K562 (cell line): Measurements from ENCODE around the gene SCNN1A. TPM values are rescaled to one million over a fixed set of nuclear protein-coding genes. Genes with fewer than 3 reads are reported as not detected.

Source experiments
- ESRRA ChIP-seq: fragments of 450-650 bp; IDR thresholded peaks from 2 replicates; pipeline ENCODE4 v1.6.1; 2014; ENCODE audit warnings: low read depth, mild to moderate bottlenecking, moderate library complexity, borderline replicate concordance
- FOSL1 ChIP-seq: fragments of 200-800 bp; sonication (Bioruptor generic); conservative IDR thresholded peaks from 2 replicates; pipeline ENCODE4 v1.6.1; 2016; ENCODE audit warnings: missing genetic modification characterization, missing compliant biosample characterization
- GABPA ChIP-seq: fragments of 200-800 bp; sonication (Bioruptor generic); conservative IDR thresholded peaks from 2 replicates; pipeline ENCODE4 v1.6.1; 2016; ENCODE audit warnings: low read depth, missing genetic modification characterization, missing compliant biosample characterization
- HNRNPH1 ChIP-seq: fragments of 200-400 bp; formaldehyde crosslinking; optimal IDR thresholded peaks from 2 replicates; pipeline ENCODE3; 2017; ENCODE audit warnings: low read depth, mild to moderate bottlenecking, low read length, moderate library complexity
- HNRNPUL1 ChIP-seq: fragments of 200-400 bp; formaldehyde crosslinking; IDR thresholded peaks from 2 replicates; pipeline ENCODE4 v1.6.1; 2017; ENCODE audit warnings: low read length
- KLF16 ChIP-seq: IDR thresholded peaks from 2 replicates; pipeline ENCODE4 v1.6.1; 2016; ENCODE audit warnings: antibody characterized with exemption
- LCOR ChIP-seq: sonication (generic); formaldehyde crosslinking; IDR thresholded peaks from 2 replicates; pipeline ENCODE4 v1.8.0; 2022; ENCODE audit warnings: mild to moderate bottlenecking, missing genetic modification reagents
- MCM3 ChIP-seq: fragments of 450-650 bp; IDR thresholded peaks from 2 replicates; pipeline ENCODE4 v1.6.1; 2016
- NFRKB ChIP-seq: fragments of 450-650 bp; IDR thresholded peaks from 2 replicates; pipeline ENCODE4 v1.6.1; 2016; ENCODE audit warnings: low read depth
- NUFIP1 ChIP-seq: fragments of 450-650 bp; IDR thresholded peaks from 2 replicates; pipeline ENCODE4 v1.6.1; 2018; ENCODE audit not compliant: partially characterized antibody
- PHB2 ChIP-seq: fragments of 450-650 bp; IDR thresholded peaks from 2 replicates; pipeline ENCODE4 v1.6.1; 2017; ENCODE audit warnings: low read depth
- POLR2G ChIP-seq: fragments of 200-400 bp; formaldehyde crosslinking; IDR thresholded peaks from 2 replicates; pipeline ENCODE4 v1.6.1; 2017; ENCODE audit warnings: low read depth, mild to moderate bottlenecking, antibody characterized with exemption, low read length, moderate library complexity
- PTTG1 ChIP-seq: fragments of 450-650 bp; IDR thresholded peaks from 2 replicates; pipeline ENCODE4 v1.6.1; 2016; ENCODE audit warnings: low read depth, mild to moderate bottlenecking, missing genetic modification characterization, missing compliant biosample characterization
- PURB ChIP-seq: sonication (generic); formaldehyde crosslinking; IDR thresholded peaks from 2 replicates; pipeline ENCODE4 v1.9.0; 2021; ENCODE audit warnings: low read depth, mild to moderate bottlenecking, missing genetic modification reagents
- TCFL5 ChIP-seq: fragments of 250-450 bp; sonication (Bioruptor Pico); conservative IDR thresholded peaks from 2 replicates; pipeline ENCODE4 v1.6.1; 2021; ENCODE audit warnings: mild to moderate bottlenecking, moderate library complexity, matching md5 sums
- TFAM ChIP-seq: fragments of 250-450 bp; sonication (Bioruptor Pico); conservative IDR thresholded peaks from 2 replicates; pipeline ENCODE4 v1.5.0; 2021; ENCODE audit warnings: mild to moderate bottlenecking, moderate library complexity
- WHSC1 ChIP-seq: IDR thresholded peaks from one replicate; pipeline ENCODE4 v1.6.1; 2012; ENCODE audit warnings: low read length, control low read depth, inconsistent platforms
- XRCC4 ChIP-seq: IDR thresholded peaks from one replicate; pipeline ENCODE4 v1.6.1; 2011; ENCODE audit not compliant: insufficient read depth, insufficient read length; ENCODE audit errors: extremely low read depth
- ZBTB7A ChIP-seq: IDR thresholded peaks from 2 replicates; pipeline ENCODE4 v1.6.1; 2011; ENCODE audit warnings: low read depth, mild to moderate bottlenecking, low read length, moderate library complexity, borderline replicate concordance; ENCODE audit not compliant: control insufficient read depth
- ZNF146 ChIP-seq: IDR thresholded peaks from one replicate; pipeline ENCODE4 v1.6.1; 2018; ENCODE audit warnings: missing compliant biosample characterization; ENCODE audit not compliant: unreplicated experiment
- ZNF175 ChIP-seq: fragments of 200-800 bp; sonication (Bioruptor generic); IDR thresholded peaks from 2 replicates; pipeline ENCODE4 v1.6.1; 2016; ENCODE audit warnings: low read depth, mild to moderate bottlenecking, missing genetic modification characterization, missing compliant biosample characterization
- ZNF436 ChIP-seq: fragments of 250-450, 450-650 bp; sonication (Bioruptor Pico); formaldehyde crosslinking; IDR thresholded peaks from 2 replicates; pipeline ENCODE4 v1.7.0; 2020; ENCODE audit warnings: mild to moderate bottlenecking
- ZNF586 ChIP-seq: fragments of 450-650 bp; formaldehyde crosslinking; conservative IDR thresholded peaks from 2 replicates; pipeline ENCODE4 v1.4.0; 2020; ENCODE audit warnings: mild to moderate bottlenecking, moderate library complexity
- ZNF707 ChIP-seq: fragments of 250-450 bp; sonication (Bioruptor Pico); conservative IDR thresholded peaks from 2 replicates; pipeline ENCODE4 v1.8.0; 2022; ENCODE audit warnings: inconsistent platforms, mild to moderate bottlenecking, moderate library complexity
- polyA plus RNA-seq, 8 experiments: library from polyadenylated mRNA; depleted of rRNA in 4 of 8; stranded (reverse) in 5 of 8; unstranded in 3 of 8; fragments of >200 nt; fragmentation: Nextera tagmentation in 2 of 8; fragmentation: Illumina TruSeq in 1 of 8; extraction: Ambion mirVana in 2 of 8; extraction: Trizol in 1 of 8; gene quantifications; 2 replicates each; pipeline versions ENCODE4 v1.2.1 to v1.2.3, GENCODE V29; 2011 to 2014; ENCODE audit warnings: inconsistent platforms in 1 of 8, missing spikeins in 1 of 8
- total RNA-seq, 7 experiments: library from RNA; depleted of rRNA in 6 of 7; stranded (reverse); fragments of >200 nt in 6 of 7; fragmentation: Illumina TruSeq in 2 of 7; extraction: Trizol in 2 of 7; gene quantifications; 2 replicates each; pipeline versions ENCODE4 v1.2.1 to v1.2.3, GENCODE V29; 2011 to 2021; ENCODE audit warnings: low replicate concordance in 1 of 7
- TF ChIP-seq, protein P1 (sequence below), 2 experiments: fragments of 200-800 bp in 1 of 2; sonication (Bioruptor generic) in 1 of 2; sonication (generic) in 1 of 2; formaldehyde crosslinking in 1 of 2; IDR thresholded peaks in 1 of 2; conservative IDR thresholded peaks in 1 of 2; 2 replicates each; pipeline versions ENCODE4 v1.5.0 to v1.6.1; 2016 to 2020; ENCODE audit warnings: missing compliant biosample characterization in 1 of 2, missing genetic modification characterization in 1 of 2, missing genetic modification reagents in 1 of 2
- TF ChIP-seq, protein P2 (sequence below): fragments of 250-450 bp; sonication (Bioruptor Pico); IDR thresholded peaks from 2 replicates; pipeline ENCODE4 v1.8.0; 2022; ENCODE audit warnings: inconsistent platforms
- TF ChIP-seq, protein P3 (sequence below): fragments of 450-650 bp; IDR thresholded peaks from 2 replicates; pipeline ENCODE4 v1.6.1; 2016

Gene SCNN1A
- total and polyA plus RNA-seq, 9 of the 15 experiments (the other 6 are each of a cell fraction or from before 2014, with no cell fraction given): 0.15 to 0.49 (median 0.32) TPM; not detected in 5

DNA sequence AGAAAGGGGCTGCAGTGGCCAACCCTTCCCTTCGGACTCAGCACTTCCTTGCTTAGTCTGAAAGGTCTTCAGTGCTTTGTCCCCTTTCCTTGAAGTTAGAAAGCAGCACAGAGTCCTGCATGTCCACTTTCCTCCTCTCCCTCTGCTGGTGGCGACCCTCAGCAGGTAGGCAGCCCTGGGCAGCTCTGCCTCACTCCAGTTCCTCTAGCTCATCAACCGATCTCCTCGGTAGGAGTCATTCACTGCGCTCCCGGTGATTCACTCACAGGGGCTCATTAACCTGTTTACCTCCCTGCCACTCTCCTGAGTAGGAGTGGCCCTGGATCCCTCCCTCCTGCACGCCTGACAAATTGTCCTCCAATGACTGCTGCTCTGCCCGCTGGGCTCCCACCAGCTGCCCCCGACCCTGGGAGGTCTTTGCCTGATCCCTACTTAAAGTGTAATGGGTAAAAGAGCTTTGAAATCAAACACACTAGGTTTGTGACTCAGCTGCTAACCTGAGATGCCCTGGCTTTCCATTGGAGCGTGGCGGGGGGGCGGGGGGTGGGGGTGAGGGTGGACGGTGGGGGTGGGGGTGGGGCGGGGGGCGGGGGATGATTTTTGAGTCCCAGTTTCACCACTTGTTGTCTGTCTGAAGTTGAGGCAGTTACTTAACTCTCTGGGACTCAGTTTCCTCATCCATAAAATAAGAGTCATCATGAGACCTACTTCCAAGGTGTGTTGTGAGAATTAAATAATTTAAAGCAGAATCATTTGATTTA, 4.2 kb downstream of the SCNN1A start (continued):
- no peak for TF ChIP-seq LCOR
- TF ChIP-seq PURB (CRISPR knock-in tag): no peak
- TF ChIP-seq TCFL5: no peak
- TF ChIP-seq GABPA: no peak
- TF ChIP-seq KLF16: no peak
- TF ChIP-seq PHB2: no peak
- no peak for TF ChIP-seq ZNF707 (CRISPR knock-in tag)
- TF ChIP-seq ZNF146 (CRISPR knock-in tag): no peak
- TF ChIP-seq, protein P1, sequence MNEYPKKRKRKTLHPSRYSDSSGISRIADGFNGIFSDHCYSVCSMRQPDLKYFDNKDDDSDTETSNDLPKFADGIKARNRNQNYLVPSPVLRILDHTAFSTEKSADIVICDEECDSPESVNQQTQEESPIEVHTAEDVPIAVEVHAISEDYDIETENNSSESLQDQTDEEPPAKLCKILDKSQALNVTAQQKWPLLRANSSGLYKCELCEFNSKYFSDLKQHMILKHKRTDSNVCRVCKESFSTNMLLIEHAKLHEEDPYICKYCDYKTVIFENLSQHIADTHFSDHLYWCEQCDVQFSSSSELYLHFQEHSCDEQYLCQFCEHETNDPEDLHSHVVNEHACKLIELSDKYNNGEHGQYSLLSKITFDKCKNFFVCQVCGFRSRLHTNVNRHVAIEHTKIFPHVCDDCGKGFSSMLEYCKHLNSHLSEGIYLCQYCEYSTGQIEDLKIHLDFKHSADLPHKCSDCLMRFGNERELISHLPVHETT (CRISPR knock-in tag; conservative IDR thresholded peaks at IDR 0.05 in 1 of 2, IDR thresholded peaks at IDR 0.05 in 1 of 2): no peak
- TF ChIP-seq HNRNPUL1: no peak
- TF ChIP-seq ZNF436 (CRISPR knock-in tag): no peak
- TF ChIP-seq, protein P2, sequence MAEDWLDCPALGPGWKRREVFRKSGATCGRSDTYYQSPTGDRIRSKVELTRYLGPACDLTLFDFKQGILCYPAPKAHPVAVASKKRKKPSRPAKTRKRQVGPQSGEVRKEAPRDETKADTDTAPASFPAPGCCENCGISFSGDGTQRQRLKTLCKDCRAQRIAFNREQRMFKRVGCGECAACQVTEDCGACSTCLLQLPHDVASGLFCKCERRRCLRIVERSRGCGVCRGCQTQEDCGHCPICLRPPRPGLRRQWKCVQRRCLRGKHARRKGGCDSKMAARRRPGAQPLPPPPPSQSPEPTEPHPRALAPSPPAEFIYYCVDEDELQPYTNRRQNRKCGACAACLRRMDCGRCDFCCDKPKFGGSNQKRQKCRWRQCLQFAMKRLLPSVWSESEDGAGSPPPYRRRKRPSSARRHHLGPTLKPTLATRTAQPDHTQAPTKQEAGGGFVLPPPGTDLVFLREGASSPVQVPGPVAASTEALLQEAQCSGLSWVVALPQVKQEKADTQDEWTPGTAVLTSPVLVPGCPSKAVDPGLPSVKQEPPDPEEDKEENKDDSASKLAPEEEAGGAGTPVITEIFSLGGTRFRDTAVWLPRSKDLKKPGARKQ (CRISPR knock-in tag): no peak
- TF ChIP-seq NFRKB: 0 out of 2 replicates have a peak, but pooled peaks have one; percentile 60
- TF ChIP-seq TFAM: no peak
- no peak for TF ChIP-seq XRCC4
- no peak for TF ChIP-seq ZNF586 (CRISPR knock-in tag)
- TF ChIP-seq MCM3: no peak
- no peak for TF ChIP-seq HNRNPH1
- no peak for TF ChIP-seq NUFIP1
- TF ChIP-seq POLR2G: no peak
- TF ChIP-seq WHSC1: no peak
- TF ChIP-seq FOSL1 (tag): peak; percentile 63
- no peak for TF ChIP-seq ZNF175 (CRISPR knock-in tag)
- 0 out of 2 replicates have a peak, but pooled peaks have one; percentile 17 for TF ChIP-seq ZBTB7A
- TF ChIP-seq PTTG1 (tag): no peak
- TF ChIP-seq, protein P3, sequence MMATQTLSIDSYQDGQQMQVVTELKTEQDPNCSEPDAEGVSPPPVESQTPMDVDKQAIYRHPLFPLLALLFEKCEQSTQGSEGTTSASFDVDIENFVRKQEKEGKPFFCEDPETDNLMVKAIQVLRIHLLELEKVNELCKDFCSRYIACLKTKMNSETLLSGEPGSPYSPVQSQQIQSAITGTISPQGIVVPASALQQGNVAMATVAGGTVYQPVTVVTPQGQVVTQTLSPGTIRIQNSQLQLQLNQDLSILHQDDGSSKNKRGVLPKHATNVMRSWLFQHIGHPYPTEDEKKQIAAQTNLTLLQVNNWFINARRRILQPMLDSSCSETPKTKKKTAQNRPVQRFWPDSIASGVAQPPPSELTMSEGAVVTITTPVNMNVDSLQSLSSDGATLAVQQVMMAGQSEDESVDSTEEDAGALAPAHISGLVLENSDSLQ: peak; percentile 89
- TF ChIP-seq ESRRA: no peak
